Suprapubic skin (tissue), 4 donors: Measurements from ENCODE around the gene CEP70. TPM values are rescaled to one million over a fixed set of nuclear protein-coding genes. Genes with fewer than 3 reads are reported as not detected.
A peak's percentile ranks its signal among the peaks of the same experiment; 100 is the strongest.
"Not testable (repeated sequence)": the region's sequence is repeated elsewhere in the genome, so short reads cannot be mapped to it uniquely, and the experiment has no call there.

Experiments
- DNase-seq, 2 donors: peaks; one replicate each; pipeline ENCODE4 v3.0.0-alpha.2; 2019; ENCODE audit warnings: low spot score in 2 of 2
- H3K27ac ChIP-seq: fragments of 200-600 bp; sonication (generic); one replicate; pipeline ENCODE4 v1.5.1; 2019
- H3K27me3 ChIP-seq: fragments of 200-600 bp; sonication (generic); one replicate; pipeline ENCODE4 v1.5.1; 2019
- H3K36me3 ChIP-seq: fragments of 200-600 bp; sonication (generic); one replicate; pipeline ENCODE4 v1.5.1; 2019
- H3K4me1 ChIP-seq: fragments of 200-600 bp; sonication (generic); one replicate; pipeline ENCODE4 v1.5.1; 2019
- H3K4me3 ChIP-seq: fragments of 200-600 bp; sonication (generic); one replicate; pipeline ENCODE4 v1.5.1; 2019; ENCODE audit warnings: mild to moderate bottlenecking
- H3K9me3 ChIP-seq: fragments of 200-600 bp; sonication (generic); one replicate; pipeline ENCODE4 v1.5.1; 2019
- CTCF ChIP-seq, 2 donors: fragments of 200-600 bp in 1 of 2; fragments of 450-650 bp in 1 of 2; sonication (generic) in 1 of 2; IDR thresholded peaks; one replicate each; pipeline ENCODE4 v1.5.1; 2016 to 2019; ENCODE audit warnings: antibody characterized with exemption in 2 of 2, mild to moderate bottlenecking in 1 of 2, moderate library complexity in 1 of 2
- EP300 ChIP-seq: sonication (generic); formaldehyde crosslinking; IDR thresholded peaks from one replicate; pipeline ENCODE4 v1.6.1; 2017; ENCODE audit warnings: antibody characterized with exemption
- POLR2A ChIP-seq, 2 donors: fragments of 450-650 bp; IDR thresholded peaks; one replicate each; pipeline ENCODE4 v1.6.1; 2017; ENCODE audit warnings: antibody characterized with exemption in 2 of 2, mild to moderate bottlenecking in 2 of 2, moderate library complexity in 2 of 2
- POLR2AphosphoS5 ChIP-seq, 3 donors: sonication (generic); formaldehyde crosslinking; IDR thresholded peaks; one replicate each; pipeline ENCODE4 v1.6.1; 2017; ENCODE audit warnings: antibody characterized with exemption in 3 of 3
- WGBS: methylation state at CpG from one replicate; pipeline ENCODE4 v1.1.5; 2018; 5-methylcytosine and 5-hydroxymethylcytosine counted together
- total RNA-seq, 4 donors: library from RNA; depleted of rRNA; stranded (reverse); fragments of >200 nt; gene quantifications; one replicate each; pipeline ENCODE4 v1.1.0, GENCODE V29; 2016

CEP70 gene
- total RNA-seq, 4 donors from 2014 or later = 6.3 to 15.7 (median 7.2) TPM

- peaks cover 8% of the 10 kb centered on the region for H3K4me1 ChIP-seq
- peak; percentile 41 to 52 for DNase-seq
- no peak for TF ChIP-seq EP300
- no peak for TF ChIP-seq POLR2A (IDR thresholded peaks at IDR 0.05)
- no peak for TF ChIP-seq POLR2AphosphoS5 (IDR thresholded peaks at IDR 0.05)
- no peaks in the 10 kb centered on the region for H3K36me3 ChIP-seq
- no peaks in the 10 kb centered on the region for H3K9me3 ChIP-seq
- no peaks in the 10 kb centered on the region for H3K27me3 ChIP-seq
- no peak overlapping the region for H3K4me3 ChIP-seq
- 100% methylated on average over 2 of the region's 15 CpGs for WGBS
- H3K27ac ChIP-seq = no peak overlapping the region
Observed at GRCh38 chr3:138459619-138460535, 134.2 kb downstream of the CEP70 start.

- H3K36me3 ChIP-seq = no peaks in the 10 kb centered on the region
- TF ChIP-seq EP300 = no peak
- TF ChIP-seq POLR2AphosphoS5 (IDR thresholded peaks at IDR 0.05) = no peak
- no peak for TF ChIP-seq POLR2A (IDR thresholded peaks at IDR 0.05)
- no peak for TF ChIP-seq CTCF (IDR thresholded peaks at IDR 0.05)
- WGBS = 81% methylated on average over 8 of the region's 9 CpGs
- DNase-seq = peak; percentile 30 to 47
- H3K27me3 ChIP-seq = no peaks in the 10 kb centered on the region
- no peak overlapping the region for H3K27ac ChIP-seq
- H3K4me1 ChIP-seq = peaks cover 8% of the 10 kb centered on the region
- no peaks in the 10 kb centered on the region for H3K9me3 ChIP-seq
- no peak overlapping the region for H3K4me3 ChIP-seq
Observed at GRCh38 chr3:138458774-138459499, 135.1 kb downstream of the CEP70 start.

- no peak for TF ChIP-seq EP300
- TF ChIP-seq POLR2A (IDR thresholded peaks at IDR 0.05) = no peak
- H3K27ac ChIP-seq = no peak overlapping the region
- no peaks in the 10 kb centered on the region for H3K36me3 ChIP-seq
- peaks cover 8% of the 10 kb centered on the region for H3K4me1 ChIP-seq
- no peaks in the 10 kb centered on the region for H3K27me3 ChIP-seq
- DNase-seq = peak; percentile 33 to 53
- H3K4me3 ChIP-seq = no peak overlapping the region
- H3K9me3 ChIP-seq = no peaks in the 10 kb centered on the region
- WGBS = 96% methylated on average over 4 of the region's 11 CpGs
Observed at GRCh38 chr3:138457863-138458735, 136.0 kb downstream of the CEP70 start.

- H3K27ac ChIP-seq = no peak overlapping the region
- no peaks in the 10 kb centered on the region for H3K27me3 ChIP-seq
- H3K36me3 ChIP-seq = no peaks in the 10 kb centered on the region
- H3K9me3 ChIP-seq = no peaks in the 10 kb centered on the region
- 74% methylated on average over 13 of the region's 13 CpGs for WGBS
- peak; percentile 34 to 55 for DNase-seq
- peaks cover 8% of the 10 kb centered on the region for H3K4me1 ChIP-seq
- H3K4me3 ChIP-seq = no peak overlapping the region
- TF ChIP-seq EP300 = no peak
- no peak for TF ChIP-seq CTCF (IDR thresholded peaks at IDR 0.05)
- no peak for TF ChIP-seq POLR2A (IDR thresholded peaks at IDR 0.05)
- TF ChIP-seq POLR2AphosphoS5 (IDR thresholded peaks at IDR 0.05) = no peak
Observed at GRCh38 chr3:138456961-138457862, 136.8 kb downstream of the CEP70 start.

GRCh38 chr3:138455801-138456716, 138.0 kb downstream of the CEP70 start:
- peak; percentile 44 to 53 for DNase-seq
- H3K4me3 ChIP-seq = no peak overlapping the region
- 51% methylated on average over 11 of the region's 13 CpGs for WGBS
- no peak overlapping the region for H3K27ac ChIP-seq
- H3K9me3 ChIP-seq = no peaks in the 10 kb centered on the region
- peaks cover 8% of the 10 kb centered on the region for H3K4me1 ChIP-seq
- H3K27me3 ChIP-seq = no peaks in the 10 kb centered on the region
- no peaks in the 10 kb centered on the region for H3K36me3 ChIP-seq
- TF ChIP-seq POLR2AphosphoS5 (IDR thresholded peaks at IDR 0.05) (no peak), EP300 (no peak), POLR2A (IDR thresholded peaks at IDR 0.05) (no peak)

GRCh38 chr3:138453940-138454339, 140.1 kb downstream of the CEP70 start:
- not testable (repeated sequence) for H3K4me3 ChIP-seq, H3K27ac ChIP-seq, H3K36me3 ChIP-seq, H3K9me3 ChIP-seq, H3K27me3 ChIP-seq
- peaks cover 11% of the 10 kb centered on the region for H3K4me1 ChIP-seq
- WGBS = 86% methylated on average over 8 of the region's 8 CpGs
- DNase-seq = peak; percentile 18 to 26
